HG02571 (cell line): ENCODE results near the gene CD79B.
"Not testable (repeated sequence)": the region's sequence is repeated elsewhere in the genome, so short reads cannot be mapped to it uniquely, and the experiment has no call there.

Experiments
- ATAC-seq: cut with Tn5 transposase; IDR thresholded peaks from one replicate; pipeline ENCODE4 v1.9.1; 2021; ENCODE audit warnings: mild to moderate bottlenecking, moderate library complexity; ENCODE audit not compliant: unreplicated experiment

Gene CD79B

DNA sequence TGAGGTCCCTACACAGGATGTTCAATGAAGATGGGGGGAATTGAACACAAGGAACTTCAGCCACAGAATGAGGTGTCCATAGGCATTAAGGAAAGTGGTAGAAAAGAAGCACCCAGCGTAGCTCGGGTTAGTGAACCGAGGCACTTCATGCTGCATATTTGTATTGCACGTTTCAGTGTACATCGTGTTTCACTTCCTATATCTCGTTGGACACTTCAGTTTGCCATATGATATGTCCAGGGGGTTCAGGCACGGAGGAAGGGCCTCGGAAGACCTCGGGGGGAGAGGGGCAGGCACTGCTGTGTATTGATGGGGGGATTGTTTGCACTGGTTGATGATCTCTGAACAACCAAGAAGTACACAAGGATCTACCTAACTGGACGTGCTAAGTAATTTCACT, 16.4 kb downstream of the CD79B start:
- not testable (repeated sequence) for ATAC-seq

DNA sequence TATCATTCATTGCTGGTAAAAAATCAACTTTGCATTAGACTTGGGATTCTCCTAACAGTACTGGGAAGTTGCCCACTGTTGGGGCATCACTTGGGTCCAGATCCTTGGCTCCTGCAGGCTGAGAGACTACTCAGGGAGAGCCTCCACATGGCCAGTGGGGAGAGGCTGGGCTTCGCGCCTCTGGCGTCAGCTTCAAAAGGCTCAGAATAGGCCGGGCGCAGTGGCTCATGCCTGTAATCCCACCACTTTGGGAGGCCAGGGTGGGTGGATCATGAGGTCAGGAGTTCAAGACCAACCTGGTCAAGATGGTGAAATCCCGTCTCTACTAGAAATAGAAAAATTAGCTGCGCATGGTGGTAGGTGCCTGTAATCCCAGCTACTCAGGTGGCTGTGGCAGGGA, 17.7 kb downstream of the CD79B start:
- ATAC-seq: no peak

DNA sequence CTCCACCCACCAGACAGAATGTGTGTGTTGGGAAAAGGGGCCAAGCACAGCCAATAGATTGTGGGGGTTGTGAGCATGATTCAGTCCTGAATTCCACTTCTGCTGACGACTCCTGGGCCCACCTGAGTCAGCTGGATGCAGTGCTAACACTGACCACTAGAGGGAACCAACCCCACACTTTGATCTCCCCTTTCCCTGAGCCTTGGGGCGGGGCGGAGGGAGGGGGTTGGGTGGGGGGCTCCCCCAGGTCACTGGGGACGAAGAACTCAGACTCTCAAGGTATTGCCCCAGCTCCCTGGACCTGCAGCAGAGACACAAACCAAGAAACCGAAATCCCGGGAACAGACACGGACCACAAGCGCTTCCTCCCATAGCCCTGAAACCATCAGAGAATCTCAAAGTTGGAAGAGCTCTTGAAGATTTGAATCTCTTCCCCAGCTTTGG, 20.5 kb downstream of the CD79B start:
- ATAC-seq: no peak

DNA sequence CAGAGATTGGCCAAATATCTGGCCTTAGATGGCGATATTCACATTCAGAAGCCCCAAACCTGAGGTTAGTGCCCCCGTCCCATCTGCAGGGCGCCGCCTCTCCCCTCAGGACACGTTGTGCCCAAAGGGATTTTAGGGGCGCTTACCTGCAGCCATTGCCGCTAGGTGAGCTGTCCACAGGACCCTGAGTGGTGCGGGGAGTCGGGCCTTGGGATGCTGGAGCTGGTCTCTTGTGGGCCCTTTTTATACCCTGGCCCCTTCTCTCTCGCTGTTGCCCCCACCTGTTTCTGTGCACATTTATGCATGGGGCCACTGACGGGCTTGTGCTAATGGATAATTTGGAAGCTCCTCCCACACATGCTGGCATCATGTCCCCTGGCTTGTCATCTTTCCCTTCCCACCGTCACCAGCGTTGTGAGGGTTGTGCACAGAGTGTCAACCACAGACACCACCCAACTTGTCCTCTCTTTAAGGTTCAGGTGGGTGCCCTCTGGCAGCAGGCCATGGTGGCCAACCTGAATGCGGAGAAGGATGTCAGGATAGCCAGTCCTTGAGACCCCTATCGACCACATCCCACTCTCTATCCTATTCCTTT, 21.0 kb downstream of the CD79B start, which contains the start of gene CSHL1:
Gene CSHL1, minus strand, starts transcription at position 218 of the 595 bp plus-strand sequence. Its CDS starts 62 bp downstream, at position 156.
- no peak for ATAC-seq

DNA sequence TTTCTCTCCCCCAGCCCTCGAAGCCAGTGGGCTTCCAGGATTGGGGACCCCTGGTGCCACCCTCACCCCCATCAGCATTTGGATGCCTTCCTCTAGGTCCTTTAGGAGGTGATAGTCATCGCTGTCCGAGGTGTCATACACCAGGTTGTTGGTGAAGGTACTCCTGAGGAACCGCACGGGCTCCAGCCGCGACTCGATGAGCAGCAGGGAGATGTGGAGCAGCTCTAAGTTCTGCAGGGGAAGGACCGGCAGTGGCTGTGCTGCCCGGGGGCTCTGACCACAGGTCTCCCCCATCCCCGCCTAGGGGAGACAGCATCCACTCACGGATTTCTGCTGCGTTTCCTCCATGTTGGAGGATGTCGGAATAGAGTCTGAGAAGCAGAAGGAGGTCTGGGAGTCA, 22.0 kb downstream of the CD79B start:
- no peak for ATAC-seq

DNA sequence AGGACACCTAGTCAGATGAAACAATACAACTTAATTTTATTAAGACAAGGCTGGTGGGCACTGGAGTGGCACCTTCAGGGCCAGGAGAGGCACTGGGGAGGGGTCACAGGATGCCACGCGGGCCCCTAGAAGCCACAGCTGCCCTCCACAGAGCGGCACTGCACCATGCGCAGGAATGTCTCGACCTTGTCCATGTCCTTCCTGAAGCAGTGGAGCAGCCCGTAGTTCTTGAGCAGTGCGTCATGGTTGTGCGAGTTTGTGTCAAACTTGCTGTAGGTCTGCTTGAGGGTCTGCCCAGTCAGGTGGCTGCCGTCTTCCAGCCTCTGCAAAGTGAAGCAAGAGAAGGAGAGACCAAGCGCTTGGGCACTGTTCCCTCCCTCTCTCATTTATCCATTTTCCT, 22.5 kb downstream of the CD79B start:
- not testable (repeated sequence) for ATAC-seq

DNA sequence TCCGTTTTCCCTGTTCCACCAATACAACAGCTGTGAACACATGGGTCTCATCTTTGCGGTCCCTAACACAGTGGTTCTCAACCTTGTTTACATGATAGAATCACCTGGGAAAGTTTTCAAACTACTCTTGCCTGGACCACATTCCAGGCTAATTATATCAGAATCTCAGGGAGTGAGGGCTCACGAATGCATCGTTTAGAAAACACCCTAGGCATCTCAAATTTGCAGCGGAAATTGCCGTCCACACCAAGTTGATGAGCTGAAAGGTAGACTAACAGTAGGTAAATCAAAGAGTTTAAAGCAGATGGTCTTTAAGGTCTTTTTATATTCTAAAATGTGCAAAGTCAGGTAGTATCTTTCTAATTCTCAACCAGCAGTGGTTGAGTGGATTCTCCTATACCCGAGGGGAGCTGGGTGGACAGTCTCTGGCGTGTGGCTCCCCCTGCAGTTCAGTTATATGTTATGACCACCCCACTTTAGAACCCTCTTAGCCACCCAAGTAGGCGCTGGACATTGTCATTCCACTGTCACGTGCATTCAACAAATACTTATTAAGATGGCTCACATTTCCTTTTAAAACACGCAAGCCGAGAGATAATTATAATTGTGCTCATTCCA, 24.9 kb downstream of the CD79B start:
- ATAC-seq: not testable (repeated sequence)

DNA sequence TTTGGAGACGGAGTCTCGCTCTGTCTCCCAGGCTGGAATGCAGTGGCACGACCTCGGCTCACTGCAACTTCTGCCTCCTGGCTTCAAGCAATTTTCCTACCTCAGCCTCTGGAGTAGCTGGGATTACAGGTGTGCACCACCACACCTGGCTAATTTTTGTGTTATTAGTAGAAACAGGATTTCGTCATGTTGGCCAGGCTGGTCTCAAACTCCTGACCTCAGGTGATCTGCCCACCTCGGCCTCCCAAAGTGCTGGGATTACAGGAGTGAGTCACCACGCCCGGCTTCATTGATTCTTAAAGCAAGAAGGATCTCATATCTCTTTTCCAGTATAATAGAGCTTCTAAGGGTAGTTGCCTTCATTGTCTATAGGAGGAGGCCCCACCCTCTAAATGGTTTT, 27.3 kb downstream of the CD79B start:
- ATAC-seq: not testable (repeated sequence)

DNA sequence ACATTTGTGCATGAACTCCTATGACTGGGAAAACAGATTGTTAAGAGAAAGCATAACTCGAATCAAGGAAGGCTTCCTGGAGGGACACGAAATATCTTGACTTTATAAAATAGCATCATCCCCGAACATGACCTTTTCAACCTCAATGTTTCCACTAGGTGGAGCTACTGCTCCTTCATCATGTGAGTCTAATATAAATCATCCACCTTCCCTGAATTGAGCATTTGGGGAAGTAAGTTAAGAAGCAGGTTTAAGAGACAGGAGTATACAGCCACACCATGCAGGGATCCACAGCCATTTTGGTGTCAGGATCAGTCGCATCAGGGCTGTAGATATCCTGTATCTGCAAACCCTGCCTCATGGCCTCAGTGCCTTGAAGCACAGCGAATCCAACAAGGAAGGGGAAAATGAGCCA, 28.3 kb downstream of the CD79B start:
- ATAC-seq: not testable (repeated sequence)

DNA sequence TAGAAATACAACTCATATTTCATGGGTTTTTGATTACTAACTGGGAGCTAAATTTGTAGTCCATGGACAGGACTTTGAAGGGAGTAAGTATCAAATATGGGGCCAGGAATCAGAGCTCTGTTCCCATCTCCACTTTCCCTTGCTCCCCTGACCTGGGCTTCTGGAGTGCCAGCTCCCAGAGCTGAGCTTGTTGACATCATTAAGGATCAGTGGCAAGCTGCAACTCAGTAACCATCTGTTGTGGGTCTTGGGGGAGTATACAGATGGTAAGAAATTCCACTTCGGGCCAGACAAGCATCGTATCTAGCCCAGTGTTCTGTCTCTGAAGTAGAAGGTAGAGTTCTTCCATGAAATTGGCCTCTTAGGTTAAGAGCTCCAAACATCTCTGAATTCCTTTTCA, 30.2 kb downstream of the CD79B start:
- not testable (repeated sequence) for ATAC-seq

DNA sequence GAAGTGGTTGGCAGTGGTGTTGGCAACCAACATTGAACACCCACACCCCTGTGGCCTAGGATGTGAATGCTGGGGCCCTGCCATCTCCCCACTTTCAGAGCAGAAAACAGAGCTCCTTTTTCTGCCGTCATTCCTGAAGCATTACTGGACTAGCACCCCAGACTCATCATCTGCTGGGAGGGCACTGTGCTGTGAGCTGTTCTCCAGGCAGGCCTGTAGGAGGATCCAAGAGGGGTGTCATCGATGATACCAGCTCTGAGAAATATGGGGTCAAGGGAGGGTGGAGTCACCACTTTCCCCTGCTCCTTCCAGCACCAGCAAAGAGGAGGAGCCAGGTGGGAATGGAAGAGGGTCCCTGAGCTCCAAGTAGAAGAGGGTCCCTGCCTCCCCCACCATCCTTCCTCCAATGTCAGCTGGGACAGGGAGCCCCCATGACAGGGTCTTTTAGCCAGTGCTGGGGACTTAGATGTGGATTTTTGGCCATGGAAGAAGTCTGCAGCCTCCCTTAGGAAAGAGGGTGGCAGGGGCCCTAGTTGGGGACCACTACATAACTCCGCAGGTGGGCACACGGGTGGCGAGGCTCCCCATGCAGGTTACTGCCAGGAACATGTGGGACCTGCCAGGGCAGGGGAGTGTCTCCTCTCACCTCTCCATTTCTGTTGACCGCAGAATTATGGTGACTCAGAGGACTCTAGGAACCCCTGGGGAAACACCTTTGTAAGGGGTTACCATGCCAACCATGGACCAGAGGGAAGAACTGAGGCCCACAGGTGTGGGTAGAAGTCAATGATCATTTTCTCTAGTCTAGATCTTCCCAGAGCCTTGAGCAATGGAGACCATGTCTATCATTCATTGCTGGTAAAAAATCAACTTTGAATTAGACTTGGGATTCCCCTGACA, 33.0 kb downstream of the CD79B start:
- not testable (repeated sequence) for ATAC-seq

DNA sequence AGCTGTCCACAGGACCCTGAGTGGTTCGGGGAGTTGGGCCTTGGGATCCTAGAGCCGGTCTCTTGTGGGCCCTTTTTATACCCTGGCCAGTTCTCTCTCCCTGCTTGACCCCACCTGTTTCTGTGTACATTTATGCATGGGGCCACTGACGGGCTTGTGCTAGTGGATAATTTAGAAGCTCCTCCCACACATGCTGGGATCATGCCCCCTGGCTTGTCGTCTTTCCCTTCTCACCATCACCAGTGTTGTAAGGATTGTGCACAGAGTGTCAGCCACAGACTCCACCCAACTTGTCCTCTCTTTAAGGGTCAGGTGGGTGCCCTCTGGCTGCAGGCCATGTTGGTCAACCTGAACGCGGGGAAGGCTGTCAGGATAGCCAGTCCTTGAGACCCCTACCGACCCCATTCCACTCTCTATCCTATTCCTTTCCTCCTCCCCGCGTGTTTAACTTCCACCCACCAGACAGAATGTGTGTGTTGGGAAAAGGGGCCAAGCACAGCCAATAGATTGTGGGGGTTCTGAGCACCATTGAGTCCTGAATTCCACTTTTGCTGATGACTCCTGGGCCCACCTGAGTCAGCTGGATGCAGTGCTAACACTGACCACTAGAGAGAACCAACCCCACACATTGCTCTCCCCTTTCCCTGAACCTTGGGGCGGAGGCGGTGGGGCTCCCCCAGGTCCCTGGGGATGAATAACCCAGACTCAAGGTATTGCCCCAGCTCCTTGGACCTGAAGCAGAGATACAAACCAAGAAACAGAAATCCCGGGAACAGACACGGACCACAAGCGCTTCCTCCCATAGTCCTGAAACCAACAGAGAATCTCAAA, 35.4 kb downstream of the CD79B start, which contains the start of gene CSH1:
Gene CSH1, minus strand, starts transcription at position 51 of the 831 bp plus-strand sequence. CDS start 63 bp downstream, outside the sequence.
- not testable (repeated sequence) for ATAC-seq

DNA sequence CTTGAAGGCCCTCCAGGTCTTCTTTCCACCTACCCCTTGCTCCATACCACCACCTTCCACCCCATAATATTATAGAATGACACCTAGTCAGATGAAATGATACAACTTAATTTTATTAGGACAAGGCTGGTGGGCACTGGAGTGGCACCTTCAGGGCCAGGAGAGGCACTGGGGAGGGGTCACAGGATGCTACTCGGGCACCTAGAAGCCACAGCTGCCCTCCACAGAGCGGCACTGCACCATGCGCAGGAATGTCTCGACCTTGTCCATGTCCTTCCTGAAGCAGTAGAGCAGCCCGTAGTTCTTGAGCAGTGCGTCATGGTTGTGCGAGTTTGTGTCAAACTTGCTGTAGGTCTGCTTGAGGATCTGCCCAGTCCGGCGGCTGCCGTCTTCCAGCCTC, 37.3 kb downstream of the CD79B start:
- not testable (repeated sequence) for ATAC-seq

DNA sequence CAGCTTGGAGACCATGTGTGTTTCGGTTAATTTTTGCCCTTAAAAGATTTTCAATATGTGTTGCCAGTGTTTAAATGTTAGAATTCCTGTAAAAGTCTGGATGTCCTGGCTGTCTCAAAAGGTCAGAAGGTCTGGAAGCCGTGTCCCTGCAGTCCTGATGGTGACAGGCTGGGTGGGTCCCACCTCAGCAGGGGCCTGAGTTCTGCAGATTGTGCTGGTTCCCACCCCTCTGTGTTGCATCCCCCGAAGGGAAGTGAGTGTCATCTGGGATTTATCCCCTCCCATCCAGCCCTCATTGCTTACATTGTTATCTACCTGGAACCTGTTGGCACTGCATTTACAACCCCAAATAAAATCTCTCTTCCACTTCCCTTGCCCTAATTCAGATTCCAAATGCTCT, 38.1 kb downstream of the CD79B start:
- ATAC-seq: not testable (repeated sequence)

DNA sequence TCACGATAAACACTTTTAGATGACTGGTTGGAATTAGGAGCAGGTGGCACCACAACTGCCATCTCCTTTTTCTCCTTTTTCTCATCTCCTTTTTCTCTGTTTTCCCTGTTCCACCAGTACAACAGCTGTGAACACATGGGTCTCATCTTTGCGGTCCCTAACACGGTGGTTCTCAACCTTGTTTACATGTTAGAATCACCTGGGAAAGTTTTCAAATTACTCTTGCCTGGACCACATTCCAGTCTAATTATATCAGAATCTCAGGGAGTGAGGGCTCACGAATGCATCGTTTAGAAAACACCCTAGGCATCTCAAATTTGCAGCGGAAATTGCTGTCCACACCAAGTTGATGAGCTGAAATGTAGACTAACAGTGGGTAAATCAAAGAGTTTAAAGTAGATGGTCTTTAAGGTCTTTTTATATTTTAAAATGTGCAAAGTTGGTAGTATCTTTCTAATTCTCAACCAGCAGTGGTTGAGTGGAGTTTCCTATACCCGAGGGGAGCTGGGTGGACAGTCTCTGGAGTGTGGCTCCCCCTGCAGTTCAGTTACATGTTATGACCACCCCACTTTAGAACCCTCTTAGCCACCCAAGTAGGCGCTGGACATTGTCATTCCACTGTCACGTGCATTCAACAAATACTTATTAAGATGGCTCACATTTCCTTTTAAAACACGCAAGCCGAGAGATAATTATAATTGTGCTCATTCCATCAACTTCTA, 39.7 kb downstream of the CD79B start:
- ATAC-seq: not testable (repeated sequence)

DNA sequence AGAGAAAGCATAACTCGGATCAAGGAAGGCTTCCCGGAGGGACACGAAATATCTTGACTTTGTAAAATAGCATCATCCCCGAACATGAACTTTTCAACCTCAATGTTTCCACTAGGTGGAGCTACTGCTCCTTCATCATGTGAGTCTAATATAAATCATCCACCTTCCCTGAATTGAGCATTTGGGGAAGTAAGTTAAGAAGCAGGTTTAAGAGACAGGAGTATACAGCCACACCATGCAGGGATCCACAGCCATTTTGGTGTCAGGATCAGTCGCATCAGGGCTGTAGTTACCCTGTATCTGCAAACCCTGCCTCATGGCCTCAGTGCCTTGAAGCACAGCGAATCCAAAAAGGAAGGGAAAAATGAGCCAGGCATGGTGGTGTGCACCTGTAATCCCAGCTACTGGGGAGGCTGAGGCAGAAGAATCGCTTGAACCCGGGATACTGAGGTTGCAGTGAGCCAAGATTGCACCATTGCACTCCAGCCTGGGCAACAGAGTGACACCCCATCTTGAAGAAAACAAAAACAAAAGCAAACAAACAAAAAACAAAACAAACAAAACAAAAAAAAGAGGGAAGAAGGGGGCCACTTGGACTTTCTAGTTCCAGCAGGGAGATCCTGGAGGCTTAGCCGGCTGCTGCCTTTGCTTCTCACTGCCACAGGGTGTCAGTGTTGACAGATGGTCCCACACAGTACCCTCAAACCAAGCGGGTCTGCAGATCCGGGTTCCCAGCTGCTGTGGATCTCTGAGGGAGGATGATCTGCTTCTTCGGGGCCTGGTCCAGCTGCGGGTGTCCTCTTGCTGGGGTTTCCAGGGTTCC, 42.9 kb downstream of the CD79B start:
- not testable (repeated sequence) for ATAC-seq

DNA sequence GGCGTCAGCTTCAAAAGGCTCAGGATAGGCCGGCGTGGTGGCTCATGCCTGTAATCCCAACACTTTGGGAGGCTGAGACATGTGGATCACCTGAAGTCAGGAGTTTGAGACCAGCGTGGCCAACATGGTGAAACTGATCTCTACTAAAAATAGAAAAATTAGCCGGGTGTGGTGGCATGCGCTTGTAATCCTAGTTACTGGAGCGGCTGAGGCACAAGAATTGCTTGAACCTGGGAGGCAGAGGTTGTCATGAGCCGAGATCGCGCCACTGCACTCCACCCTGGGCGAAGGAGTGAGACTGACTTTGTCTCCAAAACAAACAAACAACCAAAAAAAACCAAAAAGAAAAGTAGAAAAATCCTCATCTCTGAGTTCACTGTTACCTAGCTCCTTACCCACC, 47.0 kb downstream of the CD79B start:
- not testable (repeated sequence) for ATAC-seq

DNA sequence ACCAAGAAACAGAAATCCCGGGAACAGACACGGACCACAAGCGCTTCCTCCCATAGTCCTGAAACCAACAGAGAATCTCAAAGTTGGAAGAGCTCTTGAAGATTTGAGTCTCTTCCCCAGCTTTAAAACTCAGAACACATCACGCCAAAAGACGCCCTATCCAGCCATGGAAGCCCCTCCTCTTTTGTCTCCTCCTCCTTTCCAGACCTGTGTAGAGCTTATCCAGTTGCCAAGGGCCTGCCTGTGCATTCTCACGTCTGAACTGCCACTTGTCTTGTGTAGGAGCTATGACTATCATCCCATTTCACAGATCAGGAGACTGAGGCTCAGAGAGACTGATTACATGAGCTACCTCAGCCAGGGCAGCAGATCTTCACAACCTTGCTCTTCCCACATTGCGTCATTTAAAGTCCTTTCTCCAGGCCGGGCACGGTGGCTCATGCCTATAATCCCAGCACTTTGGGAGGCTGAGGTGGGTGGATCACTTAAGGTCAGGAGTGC, 49.5 kb downstream of the CD79B start:
- not testable (repeated sequence) for ATAC-seq
